Activated CD8-positive, alpha-beta memory T cell treated with anti-CD3 and anti-CD28 coated beads, Interleukin-2, amount 50 U/mL, for 4 hours (primary cell): ENCODE measurements around the gene DNAH10.

ENCODE experiments used
- DNase-seq: peaks from one replicate; pipeline ENCODE4 v3.0.0-alpha.2; 2020

The DNAH10 gene

DNA sequence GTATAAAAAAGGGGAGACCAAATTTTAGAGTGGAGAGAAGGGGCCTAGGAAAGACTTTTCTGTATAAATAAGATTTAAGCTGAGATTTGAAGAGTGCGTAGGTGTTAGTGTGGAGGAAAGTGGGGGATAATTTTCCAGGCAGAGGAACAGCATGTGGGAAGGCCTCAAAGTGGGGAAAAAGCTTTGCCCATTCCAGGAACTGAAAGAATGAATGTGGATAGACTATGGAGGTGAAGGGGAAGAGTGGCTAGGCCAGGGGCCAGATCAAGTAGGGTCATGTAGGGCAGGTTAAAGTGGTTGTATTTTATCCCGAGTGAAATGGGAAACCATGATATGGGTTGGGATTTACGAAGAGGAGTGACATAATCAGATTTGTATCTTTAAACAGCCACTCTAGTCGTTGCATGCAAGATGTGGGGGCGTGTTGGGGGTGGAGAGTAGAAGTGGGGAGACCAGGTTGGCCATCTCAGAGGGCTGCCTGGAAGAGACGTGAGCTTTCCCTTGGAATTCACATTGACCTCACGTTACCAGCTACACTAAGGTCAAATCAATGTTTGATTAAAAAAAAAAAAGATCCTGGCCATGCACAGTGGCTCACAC, 214.2 kb downstream of the DNAH10 start:
- no peak for DNase-seq

DNA sequence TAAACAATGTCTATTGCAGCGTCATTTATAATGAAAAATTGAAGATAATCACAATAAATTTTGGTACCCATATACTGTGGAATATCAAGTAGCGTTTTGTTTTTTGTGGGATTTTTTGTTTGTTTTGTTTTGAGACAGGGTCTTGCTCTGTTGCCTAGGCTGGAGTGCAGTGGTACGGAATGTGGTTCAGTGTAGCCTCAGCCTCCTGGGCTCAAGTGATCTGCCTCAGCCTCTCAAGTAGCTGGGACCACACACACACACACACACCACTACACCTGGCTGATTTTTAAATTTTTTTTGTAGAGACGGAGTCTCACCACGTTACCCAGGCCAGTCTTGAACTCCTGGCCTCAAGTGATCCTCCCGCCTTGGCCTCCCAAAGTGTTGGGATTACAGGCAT, 217.5 kb downstream of the DNAH10 start:
- DNase-seq: no peak

DNA sequence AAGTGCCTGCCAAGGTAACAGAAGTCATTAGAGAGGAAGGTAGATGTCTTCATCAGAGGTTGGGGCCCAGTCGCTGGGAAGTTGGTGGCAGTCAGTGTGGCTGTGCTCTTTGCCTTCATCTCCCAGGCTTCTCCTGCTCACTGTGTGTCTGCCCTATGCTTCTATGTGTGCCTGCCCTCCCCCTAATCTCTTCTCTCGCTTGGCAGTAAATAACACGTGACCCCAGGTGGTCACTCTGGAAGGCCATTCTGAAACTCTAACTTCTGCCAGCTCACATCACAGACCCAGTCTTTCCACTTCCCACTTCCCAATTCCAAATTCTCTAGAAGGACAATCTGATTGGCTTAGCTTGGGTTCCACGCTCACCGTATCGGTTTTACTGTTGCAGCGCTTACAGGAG, 220.2 kb downstream of the DNAH10 start:
- no peak for DNase-seq

DNA sequence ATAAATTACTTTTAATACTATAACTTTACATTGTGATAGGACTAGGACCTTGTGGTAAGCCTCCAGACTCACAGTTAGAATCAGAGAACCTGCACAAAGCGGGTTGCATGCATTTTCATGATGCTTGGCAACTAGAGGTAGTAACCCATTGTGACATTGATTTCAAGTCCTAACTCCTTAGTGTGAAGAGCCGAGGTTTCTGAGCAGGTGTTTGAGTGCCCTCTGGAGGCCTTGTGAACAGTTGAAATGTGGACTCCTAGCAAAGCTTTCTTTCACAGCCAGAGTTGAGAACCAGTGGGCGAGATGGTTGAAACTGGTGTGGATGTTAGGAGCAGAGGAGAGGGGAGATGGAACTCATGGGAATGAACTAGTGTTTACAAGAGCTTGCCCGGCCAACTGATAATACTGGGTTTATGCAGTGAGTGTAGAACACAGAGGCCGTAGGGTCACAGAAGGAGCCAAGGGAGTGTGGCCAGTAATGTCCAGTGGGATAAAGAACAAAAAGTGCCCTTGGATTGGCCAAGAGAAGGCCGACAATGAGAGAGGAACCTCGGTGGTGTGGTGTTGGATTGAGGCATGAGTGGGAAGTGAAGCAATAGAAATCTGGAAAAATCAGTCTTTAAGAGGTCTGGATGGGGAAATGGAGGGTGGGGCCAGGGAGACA, 221.9 kb downstream of the DNAH10 start:
- peak; percentile 41 for DNase-seq

DNA sequence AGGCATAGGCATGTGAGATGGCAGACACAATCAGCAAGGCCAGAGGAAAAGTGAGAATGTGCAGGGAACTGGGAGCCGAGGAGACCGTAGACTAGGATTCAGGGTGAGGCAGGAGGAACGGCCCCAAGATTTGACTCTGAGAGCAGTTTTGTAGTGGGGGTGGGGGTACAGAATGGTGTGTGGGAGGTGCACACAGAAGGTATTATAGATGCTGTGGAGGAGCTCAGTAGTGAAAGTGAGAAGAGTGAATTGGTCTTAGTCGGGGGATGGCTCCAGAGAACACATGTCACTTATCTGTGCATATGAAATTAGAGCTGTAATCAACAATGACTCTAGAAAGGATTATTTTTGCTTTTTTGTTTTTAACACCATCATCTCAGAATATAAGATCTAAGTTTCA, 222.8 kb downstream of the DNAH10 start:
- DNase-seq: no peak
